Transverse colon (tissue), 3 donors: ENCODE results near the gene DPP10.

Source experiments
- POLR2A ChIP-seq: fragments of 450-650 bp; IDR thresholded peaks from one replicate; pipeline ENCODE4 v1.6.1; 2016; ENCODE audit warnings: antibody characterized with exemption, mild to moderate bottlenecking, moderate library complexity
- TF ChIP-seq, protein P1 (sequence below), 5 experiments: fragments of 200-600 bp in 3 of 5; fragments of 450-650 bp in 2 of 5; sonication (generic) in 3 of 5; IDR thresholded peaks; 1 replicate in 2 of 5; 2 replicates in 3 of 5; pipeline ENCODE4 v1.5.1; 2016 to 2017; ENCODE audit warnings: antibody characterized with exemption in 5 of 5, inconsistent platforms in 3 of 5, mild to moderate bottlenecking in 2 of 5, moderate library complexity in 1 of 5

DNA sequence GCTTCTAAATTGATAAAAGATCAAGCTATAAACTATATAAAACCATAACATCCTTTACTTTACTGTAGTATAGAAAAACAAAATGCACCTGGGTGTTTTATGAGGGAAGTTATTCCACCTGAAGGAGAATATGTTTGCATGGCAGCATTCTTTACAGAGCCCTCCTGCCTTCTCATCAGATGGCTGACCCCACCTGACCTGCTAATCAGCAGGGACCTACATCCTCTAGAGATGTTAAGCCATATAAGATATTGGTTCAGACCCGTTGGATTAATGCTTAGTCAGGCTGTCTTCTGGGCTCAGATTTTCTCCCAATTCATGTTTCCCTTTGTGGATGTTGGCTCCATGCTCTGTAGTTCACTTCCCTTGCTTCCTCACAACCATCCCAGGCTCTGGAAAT, 414.8 kb downstream of the DPP10 start:
- no peak for TF ChIP-seq POLR2A
- TF ChIP-seq, protein P1, sequence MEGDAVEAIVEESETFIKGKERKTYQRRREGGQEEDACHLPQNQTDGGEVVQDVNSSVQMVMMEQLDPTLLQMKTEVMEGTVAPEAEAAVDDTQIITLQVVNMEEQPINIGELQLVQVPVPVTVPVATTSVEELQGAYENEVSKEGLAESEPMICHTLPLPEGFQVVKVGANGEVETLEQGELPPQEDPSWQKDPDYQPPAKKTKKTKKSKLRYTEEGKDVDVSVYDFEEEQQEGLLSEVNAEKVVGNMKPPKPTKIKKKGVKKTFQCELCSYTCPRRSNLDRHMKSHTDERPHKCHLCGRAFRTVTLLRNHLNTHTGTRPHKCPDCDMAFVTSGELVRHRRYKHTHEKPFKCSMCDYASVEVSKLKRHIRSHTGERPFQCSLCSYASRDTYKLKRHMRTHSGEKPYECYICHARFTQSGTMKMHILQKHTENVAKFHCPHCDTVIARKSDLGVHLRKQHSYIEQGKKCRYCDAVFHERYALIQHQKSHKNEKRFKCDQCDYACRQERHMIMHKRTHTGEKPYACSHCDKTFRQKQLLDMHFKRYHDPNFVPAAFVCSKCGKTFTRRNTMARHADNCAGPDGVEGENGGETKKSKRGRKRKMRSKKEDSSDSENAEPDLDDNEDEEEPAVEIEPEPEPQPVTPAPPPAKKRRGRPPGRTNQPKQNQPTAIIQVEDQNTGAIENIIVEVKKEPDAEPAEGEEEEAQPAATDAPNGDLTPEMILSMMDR (IDR thresholded peaks at IDR 0.05), result no peak
